ENCODE results near the gene AGBL2. TPM values are rescaled to one million over a fixed set of nuclear protein-coding genes. Genes with fewer than 3 reads are reported as not detected.
A peak's percentile ranks its signal among the peaks of the same experiment; 100 is the strongest.

AGBL2 gene
- total and polyA plus RNA-seq, 9 of the 15 experiments (the other 6 are each of a cell fraction or from before 2014, with no cell fraction given), result 0.57 to 6.5 (median 1.3) TPM

- TF ChIP-seq, protein P1, sequence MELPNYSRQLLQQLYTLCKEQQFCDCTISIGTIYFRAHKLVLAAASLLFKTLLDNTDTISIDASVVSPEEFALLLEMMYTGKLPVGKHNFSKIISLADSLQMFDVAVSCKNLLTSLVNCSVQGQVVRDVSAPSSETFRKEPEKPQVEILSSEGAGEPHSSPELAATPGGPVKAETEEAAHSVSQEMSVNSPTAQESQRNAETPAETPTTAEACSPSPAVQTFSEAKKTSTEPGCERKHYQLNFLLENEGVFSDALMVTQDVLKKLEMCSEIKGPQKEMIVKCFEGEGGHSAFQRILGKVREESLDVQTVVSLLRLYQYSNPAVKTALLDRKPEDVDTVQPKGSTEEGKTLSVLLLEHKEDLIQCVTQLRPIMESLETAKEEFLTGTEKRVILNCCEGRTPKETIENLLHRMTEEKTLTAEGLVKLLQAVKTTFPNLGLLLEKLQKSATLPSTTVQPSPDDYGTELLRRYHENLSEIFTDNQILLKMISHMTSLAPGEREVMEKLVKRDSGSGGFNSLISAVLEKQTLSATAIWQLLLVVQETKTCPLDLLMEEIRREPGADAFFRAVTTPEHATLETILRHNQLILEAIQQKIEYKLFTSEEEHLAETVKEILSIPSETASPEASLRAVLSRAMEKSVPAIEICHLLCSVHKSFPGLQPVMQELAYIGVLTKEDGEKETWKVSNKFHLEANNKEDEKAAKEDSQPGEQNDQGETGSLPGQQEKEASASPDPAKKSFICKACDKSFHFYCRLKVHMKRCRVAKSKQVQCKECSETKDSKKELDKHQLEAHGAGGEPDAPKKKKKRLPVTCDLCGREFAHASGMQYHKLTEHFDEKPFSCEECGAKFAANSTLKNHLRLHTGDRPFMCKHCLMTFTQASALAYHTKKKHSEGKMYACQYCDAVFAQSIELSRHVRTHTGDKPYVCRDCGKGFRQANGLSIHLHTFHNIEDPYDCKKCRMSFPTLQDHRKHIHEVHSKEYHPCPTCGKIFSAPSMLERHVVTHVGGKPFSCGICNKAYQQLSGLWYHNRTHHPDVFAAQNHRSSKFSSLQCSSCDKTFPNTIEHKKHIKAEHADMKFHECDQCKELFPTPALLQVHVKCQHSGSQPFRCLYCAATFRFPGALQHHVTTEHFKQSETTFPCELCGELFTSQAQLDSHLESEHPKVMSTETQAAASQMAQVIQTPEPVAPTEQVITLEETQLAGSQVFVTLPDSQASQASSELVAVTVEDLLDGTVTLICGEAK (IDR thresholded peaks at IDR 0.05), result 0 out of 2 replicates have a peak, but pooled peaks have one; percentile 26
- TF ChIP-seq, protein P1 (CRISPR knock-in tag; IDR thresholded peaks at IDR 0.05), result no peak
- TF ChIP-seq SMARCE1 (IDR thresholded peaks at IDR 0.05), result no peak
- no peak for TF ChIP-seq OTX1 (CRISPR knock-in tag; IDR thresholded peaks at IDR 0.05)
- no peak for TF ChIP-seq CLOCK (CRISPR knock-in tag; IDR thresholded peaks at IDR 0.05; ENCODE audit: borderline replicate concordance)
- no peak for TF ChIP-seq ADNP (tag; IDR thresholded peaks at IDR 0.05)
- no peak for TF ChIP-seq SPI1 (IDR thresholded peaks at IDR 0.05; ENCODE audit: borderline replicate concordance, low read depth, low read length)
- TF ChIP-seq ATF3 (IDR thresholded peaks at IDR 0.05), result no peak
- no peak for TF ChIP-seq ATF3 (CRISPR knock-in tag; conservative IDR thresholded peaks at IDR 0.05)
- TF ChIP-seq CREB5 (CRISPR knock-in tag; IDR thresholded peaks at IDR 0.05), result no peak
Observed at GRCh38 chr11:47641600-47642098, 73.5 kb downstream of the AGBL2 start (continued).

All from K562 (cell line).